ENCODE measurements around the gene TEX14. TPM values are rescaled to one million over a fixed set of nuclear protein-coding genes. Genes with fewer than 3 reads are reported as not detected.
"Not testable (repeated sequence)": the region's sequence is repeated elsewhere in the genome, so short reads cannot be mapped to it uniquely, and the experiment has no call there.

The TEX14 gene
- total and polyA plus RNA-seq, 7 donors: 0.05 to 3.5 (median 0.11) TPM; not detected in 1

DNA sequence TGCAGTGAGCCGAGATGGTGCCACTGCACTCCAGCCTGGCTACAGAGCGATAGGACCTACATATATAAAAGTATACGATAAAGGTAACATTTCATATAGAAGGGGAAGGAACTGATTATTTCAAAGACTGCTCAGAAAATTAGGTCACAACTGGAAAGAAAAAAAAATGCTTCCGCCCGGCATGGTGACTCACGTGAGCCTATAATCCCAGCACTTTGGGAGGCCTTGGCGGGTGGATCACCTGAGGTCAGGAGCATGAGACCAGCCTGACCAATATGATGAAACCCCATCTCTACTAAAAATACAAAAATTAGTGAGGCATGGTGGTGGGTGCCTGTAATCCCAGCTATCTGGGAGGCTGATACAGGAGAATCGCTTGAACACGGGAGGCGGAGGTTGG lies 7.8 kb downstream of the TEX14 start:
- Histone ChIP-seq H3K4me3 (no peak overlapping the region), H3K27ac (no peak overlapping the region), H3K36me3 (ENCODE audit: insufficient read depth in 1 of 2, low read depth in 1 of 2) (no peaks in the 10 kb centered on the region), H3K27me3 (ENCODE audit: insufficient read depth in 3 of 3, low read length in 2 of 3) (no peaks in the 10 kb centered on the region), H3K9me3 (no peaks in the 10 kb centered on the region), H3K4me1 (no peaks in the 10 kb centered on the region)
- intact Hi-C loops (cut with DNase I): loop anchor here in 1 of 2 donors (10.0 kb wide), 1 partner anchor 109 kb away; no protein-coding TSS in a partner anchor
- TF ChIP-seq, protein P1, sequence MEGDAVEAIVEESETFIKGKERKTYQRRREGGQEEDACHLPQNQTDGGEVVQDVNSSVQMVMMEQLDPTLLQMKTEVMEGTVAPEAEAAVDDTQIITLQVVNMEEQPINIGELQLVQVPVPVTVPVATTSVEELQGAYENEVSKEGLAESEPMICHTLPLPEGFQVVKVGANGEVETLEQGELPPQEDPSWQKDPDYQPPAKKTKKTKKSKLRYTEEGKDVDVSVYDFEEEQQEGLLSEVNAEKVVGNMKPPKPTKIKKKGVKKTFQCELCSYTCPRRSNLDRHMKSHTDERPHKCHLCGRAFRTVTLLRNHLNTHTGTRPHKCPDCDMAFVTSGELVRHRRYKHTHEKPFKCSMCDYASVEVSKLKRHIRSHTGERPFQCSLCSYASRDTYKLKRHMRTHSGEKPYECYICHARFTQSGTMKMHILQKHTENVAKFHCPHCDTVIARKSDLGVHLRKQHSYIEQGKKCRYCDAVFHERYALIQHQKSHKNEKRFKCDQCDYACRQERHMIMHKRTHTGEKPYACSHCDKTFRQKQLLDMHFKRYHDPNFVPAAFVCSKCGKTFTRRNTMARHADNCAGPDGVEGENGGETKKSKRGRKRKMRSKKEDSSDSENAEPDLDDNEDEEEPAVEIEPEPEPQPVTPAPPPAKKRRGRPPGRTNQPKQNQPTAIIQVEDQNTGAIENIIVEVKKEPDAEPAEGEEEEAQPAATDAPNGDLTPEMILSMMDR (IDR thresholded peaks at IDR 0.05): no peak
- DNase-seq (no peak), ATAC-seq (no peak)
- 82 to 89% (median 87%) methylated on average over 10 of the region's 10 CpGs for WGBS, 3 donors

DNA sequence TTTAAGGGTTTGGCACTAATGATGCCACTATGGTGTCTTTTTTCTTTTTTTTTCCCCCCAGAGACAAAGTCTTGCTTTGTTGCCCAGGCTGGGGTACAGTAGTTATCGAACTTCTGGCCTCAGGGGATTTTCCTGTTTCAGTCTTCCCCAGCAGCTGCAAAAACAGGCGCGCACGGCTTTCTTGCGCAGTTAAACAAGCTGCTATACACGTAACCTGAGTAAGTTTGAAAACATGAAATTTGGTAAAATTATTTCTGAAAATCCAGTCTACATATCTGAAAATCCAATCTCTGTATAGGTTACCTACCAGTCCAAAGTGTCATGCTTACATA lies 11.8 kb downstream of the TEX14 start:
- Histone ChIP-seq H3K36me3 (ENCODE audit: insufficient read depth in 1 of 2, low read depth in 1 of 2) (no peaks in the 10 kb centered on the region), H3K9me3 (no peaks in the 10 kb centered on the region), H3K27me3 (ENCODE audit: insufficient read depth in 3 of 3, low read length in 2 of 3) (peaks cover 0 to 21% (median 0%) of the 10 kb centered on the region in 3 donors), H3K4me3 (no peak overlapping the region), H3K27ac (no peak overlapping the region), H3K4me1 (no peaks in the 10 kb centered on the region)
- WGBS, 3 donors: 42 to 51% (median 46%) methylated on average over 6 of the region's 6 CpGs
- TF ChIP-seq, protein P1 (IDR thresholded peaks at IDR 0.05): no peak
- intact Hi-C loops (cut with DNase I): loop anchor here in 1 of 2 donors (10.0 kb wide), 1 partner anchor 105 kb away; no protein-coding TSS in a partner anchor
- DNase-seq (no peak), ATAC-seq (no peak)

DNA sequence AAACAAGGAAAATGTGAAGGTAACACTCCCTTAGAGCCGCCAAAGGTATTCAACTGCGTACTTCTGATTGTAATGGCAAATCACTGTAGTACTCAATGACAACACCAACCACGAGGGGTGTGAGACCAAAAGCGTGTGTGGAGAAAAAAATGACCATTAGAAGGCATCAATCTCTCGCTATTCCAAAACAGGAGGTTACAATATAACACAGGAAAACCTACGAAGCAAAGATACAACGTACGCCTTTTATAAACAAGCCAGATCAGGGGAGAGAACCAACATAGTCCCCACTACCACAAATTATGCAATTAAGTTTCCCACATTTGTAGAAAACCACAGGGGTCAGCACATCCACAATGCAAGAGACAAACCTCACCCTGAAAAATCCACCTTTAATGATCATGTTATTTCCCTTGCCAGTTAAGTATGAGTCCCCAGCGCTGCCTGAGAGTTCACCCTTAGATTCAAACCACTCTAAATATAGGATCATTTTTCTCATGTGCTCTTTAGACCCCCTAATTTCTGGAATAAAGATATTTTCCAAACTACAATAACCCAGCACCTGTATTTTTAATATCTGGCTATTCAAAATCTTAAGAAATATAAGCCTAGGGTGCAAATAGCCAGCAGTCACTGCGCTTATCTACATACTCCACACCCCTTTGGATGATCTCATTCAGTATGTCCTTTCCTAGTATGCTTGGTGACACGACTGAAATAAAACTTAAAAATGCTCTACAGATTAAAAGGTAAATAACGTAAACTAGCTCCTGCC lies 12.4 kb downstream of the TEX14 start:
- Histone ChIP-seq H3K4me1 (no peaks in the 10 kb centered on the region), H3K4me3 (no peak overlapping the region), H3K27me3 (ENCODE audit: insufficient read depth in 3 of 3, low read length in 2 of 3) (peaks cover 0 to 21% (median 0%) of the 10 kb centered on the region in 3 donors), H3K36me3 (ENCODE audit: insufficient read depth in 1 of 2, low read depth in 1 of 2) (no peaks in the 10 kb centered on the region), H3K27ac (no peak overlapping the region), H3K9me3 (no peaks in the 10 kb centered on the region)
- intact Hi-C loops (cut with DNase I): loop anchor here in 1 of 2 donors (10.0 kb wide), 1 partner anchor 105 kb away; no protein-coding TSS in a partner anchor
- no peak for DNase-seq
- no peak for ATAC-seq
- TF ChIP-seq, protein P1 (IDR thresholded peaks at IDR 0.05): no peak
- WGBS, 3 donors: 35 to 42% (median 36%) methylated on average over 12 of the region's 12 CpGs

DNA sequence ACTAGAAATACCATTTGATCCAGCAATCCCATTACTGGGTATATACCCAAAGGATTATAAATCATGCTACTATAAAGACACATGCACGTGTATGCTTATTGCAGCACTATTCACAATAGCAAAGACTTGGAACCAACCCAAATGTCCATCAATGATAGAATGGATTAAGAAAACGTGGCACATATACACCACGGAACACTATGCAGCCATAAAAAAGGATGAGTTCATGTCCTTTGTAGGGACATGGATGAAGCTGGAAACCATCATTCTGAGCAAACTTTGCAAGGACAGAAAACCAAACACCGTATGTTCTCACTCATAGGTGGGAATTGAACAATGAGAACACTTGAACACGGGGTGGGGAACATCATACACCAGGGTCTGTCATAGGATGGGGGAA lies 13.6 kb downstream of the TEX14 start:
- H3K9me3 ChIP-seq; intact Hi-C loops (cut with DNase I); ATAC-seq; H3K27ac ChIP-seq; H3K4me1 ChIP-seq; H3K4me3 ChIP-seq; H3K36me3 ChIP-seq (ENCODE audit: insufficient read depth in 1 of 2, low read depth in 1 of 2); DNase-seq: not testable (repeated sequence)
- peaks cover 0 to 21% (median 0%) of the 10 kb centered on the region in 3 donors for H3K27me3 ChIP-seq (ENCODE audit: insufficient read depth in 3 of 3, low read length in 2 of 3)
- WGBS, 3 donors: 83 to 86% (median 85%) methylated on average over 5 of the region's 5 CpGs

DNA sequence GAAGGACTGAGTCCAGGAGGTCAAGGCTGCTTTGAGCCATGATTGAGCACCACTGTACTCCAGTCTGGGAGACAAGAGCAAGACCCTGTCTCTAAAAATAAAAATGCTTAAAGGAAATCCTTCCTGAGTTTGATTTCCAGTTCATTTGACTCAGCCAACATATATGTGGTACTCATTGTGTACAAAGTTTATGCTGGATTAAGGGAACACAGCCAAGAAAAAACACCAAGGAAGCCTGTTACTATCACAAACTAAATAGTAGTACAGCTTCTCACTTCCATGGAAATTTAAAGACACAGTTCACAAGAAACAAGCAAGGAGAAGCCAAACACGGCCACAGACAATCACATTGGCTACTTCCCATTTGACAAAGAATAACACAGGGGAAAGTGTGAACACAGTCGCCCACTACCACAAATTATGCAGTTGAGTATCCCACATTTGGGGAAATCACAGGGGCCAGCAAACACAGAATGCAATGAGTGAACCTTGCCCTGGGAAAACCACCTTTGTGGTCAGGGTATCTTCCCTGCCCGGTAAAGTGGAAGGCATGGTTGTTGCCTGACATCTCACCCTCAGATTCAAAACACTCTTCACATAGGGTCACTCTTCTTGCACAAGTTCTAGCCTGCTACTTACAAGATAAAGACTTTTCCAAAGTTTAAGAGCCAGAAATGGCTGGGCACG lies 14.5 kb downstream of the TEX14 start:
- H3K4me1 ChIP-seq: no peaks in the 10 kb centered on the region
- H3K4me3 ChIP-seq: no peak overlapping the region
- intact Hi-C loops (cut with DNase I): no loop called here
- no peak overlapping the region for H3K27ac ChIP-seq
- TF ChIP-seq, protein P1 (IDR thresholded peaks at IDR 0.05): no peak
- H3K27me3 ChIP-seq (ENCODE audit: insufficient read depth in 3 of 3, low read length in 2 of 3): peaks cover 0 to 21% (median 0%) of the 10 kb centered on the region in 3 donors
- ATAC-seq: no peak
- no peaks in the 10 kb centered on the region for H3K36me3 ChIP-seq (ENCODE audit: insufficient read depth in 1 of 2, low read depth in 1 of 2)
- no peak for DNase-seq
- no peaks in the 10 kb centered on the region for H3K9me3 ChIP-seq
- WGBS, 3 donors: 67 to 71% (median 69%) methylated on average over 4 of the region's 4 CpGs
